GM12878 (cell line): ENCODE measurements around the gene CORO1C. TPM values are rescaled to one million over a fixed set of nuclear protein-coding genes. Genes with fewer than 3 reads are reported as not detected.

Source experiments
- ASH2L ChIP-seq: fragments of 300-600, 200-600 bp; sonication (generic); IDR thresholded peaks from 2 replicates; pipeline ENCODE4 v1.6.1; 2017; ENCODE audit warnings: low read depth, mild to moderate bottlenecking, borderline replicate concordance
- BCL11A ChIP-seq: IDR thresholded peaks from 2 replicates; pipeline ENCODE4 v1.6.1; 2011; ENCODE audit warnings: low read depth, low read length
- JUND ChIP-seq: IDR thresholded peaks from 2 replicates; pipeline ENCODE4 v1.6.1; 2012; ENCODE audit warnings: low read depth, mild to moderate bottlenecking, low read length, improper control_type of control experiment, moderate library complexity
- KLF5 ChIP-seq: fragments of 450-650 bp; IDR thresholded peaks from 2 replicates; pipeline ENCODE4 v1.6.1; 2014; ENCODE audit warnings: mild to moderate bottlenecking; ENCODE audit not compliant: partially characterized antibody
- MEF2B ChIP-seq: fragments of 450-650 bp; IDR thresholded peaks from 2 replicates; pipeline ENCODE4 v1.6.1; 2018; ENCODE audit warnings: mild to moderate bottlenecking, moderate library complexity; ENCODE audit not compliant: partially characterized antibody, poor library complexity, severe bottlenecking
- MTA2 ChIP-seq: fragments of 450-650 bp; IDR thresholded peaks from 2 replicates; pipeline ENCODE4 v1.6.1; 2016; ENCODE audit warnings: low read depth, mild to moderate bottlenecking, moderate library complexity
- MXI1 ChIP-seq: fragments of 150-350 bp; IDR thresholded peaks from 2 replicates; pipeline ENCODE4 v1.6.1; 2011; ENCODE audit warnings: low read depth, mild to moderate bottlenecking, inconsistent platforms, low read length, improper control_type of control experiment
- MYC ChIP-seq: IDR thresholded peaks from 2 replicates; pipeline ENCODE4 v1.6.1; 2011; ENCODE audit warnings: mild to moderate bottlenecking, low read length, moderate library complexity, inconsistent platforms; ENCODE audit not compliant: insufficient read depth, insufficient replicate concordance, insufficient read length, severe bottlenecking
- NFYA ChIP-seq: IDR thresholded peaks from 2 replicates; pipeline ENCODE4 v1.6.1; 2011; ENCODE audit warnings: low read depth, mild to moderate bottlenecking, low read length, improper control_type of control experiment, borderline replicate concordance
- NFYB ChIP-seq: IDR thresholded peaks from 2 replicates; pipeline ENCODE4 v1.6.1; 2011; ENCODE audit warnings: low read depth, mild to moderate bottlenecking, low read length, improper control_type of control experiment, moderate library complexity; ENCODE audit not compliant: insufficient read depth
- RAD21 ChIP-seq: IDR thresholded peaks from 2 replicates; pipeline ENCODE4 v1.6.1; 2011; ENCODE audit warnings: mild to moderate bottlenecking, low read depth, low read length, moderate library complexity; ENCODE audit not compliant: insufficient read depth
- SPI1 ChIP-seq: IDR thresholded peaks from 2 replicates; pipeline ENCODE4 v1.6.1; 2011; ENCODE audit warnings: low read depth, mild to moderate bottlenecking, low read length, moderate library complexity, borderline replicate concordance; ENCODE audit not compliant: insufficient read depth
- ZNF274 ChIP-seq: IDR thresholded peaks from one replicate; pipeline ENCODE4 v1.8.0; 2011; ENCODE audit not compliant: insufficient read length, insufficient read depth
- ZNF622 ChIP-seq: fragments of 450-650 bp; IDR thresholded peaks from 2 replicates; pipeline ENCODE4 v1.6.1; 2017; ENCODE audit warnings: mild to moderate bottlenecking, inconsistent platforms
- polyA plus RNA-seq, 11 experiments: library from polyadenylated mRNA; depleted of rRNA in 4 of 11; unstranded in 6 of 11; stranded (reverse) in 5 of 11; fragments of >200 nt; fragmentation: Nextera tagmentation in 4 of 11; fragmentation: Illumina TruSeq in 1 of 11; extraction: Ambion mirVana in 4 of 11; extraction: Trizol in 1 of 11; gene quantifications; 1 replicate in 1 of 11; 2 replicates in 10 of 11; pipeline versions ENCODE4 v1.2.1 to v1.2.3, GENCODE V29; 2011 to 2016; ENCODE audit warnings: inconsistent platforms in 2 of 11, missing spikeins in 2 of 11, low read depth in 1 of 11
- total RNA-seq, 4 experiments: library from RNA; depleted of rRNA in 3 of 4; stranded (reverse); fragments of >200 nt in 3 of 4; fragmentation: Illumina TruSeq in 1 of 4; extraction: Trizol in 1 of 4; gene quantifications; 2 replicates each; pipeline versions ENCODE4 v1.2.1 to v1.2.3, GENCODE V29; 2013 to 2021
- TF ChIP-seq, protein P1 (sequence below): IDR thresholded peaks from 2 replicates; pipeline ENCODE4 v1.6.1; 2011; ENCODE audit warnings: borderline replicate concordance, low read depth, mild to moderate bottlenecking, moderate library complexity, low read length; ENCODE audit not compliant: insufficient read depth, poor library complexity, severe bottlenecking
- TF ChIP-seq, protein P2 (sequence below): IDR thresholded peaks from 2 replicates; pipeline ENCODE4 v1.6.1; 2012; ENCODE audit warnings: mild to moderate bottlenecking, low read depth, low read length
- TF ChIP-seq, protein P3 (sequence below): fragments of 150-350 bp; IDR thresholded peaks from 2 replicates; pipeline ENCODE4 v1.6.1; 2016; ENCODE audit warnings: low read depth, low read length
- TF ChIP-seq, protein P4 (sequence below): IDR thresholded peaks from 2 replicates; pipeline ENCODE4 v1.6.1; 2011; ENCODE audit warnings: mild to moderate bottlenecking, low read depth, low read length, moderate library complexity; ENCODE audit not compliant: insufficient replicate concordance

Gene CORO1C
- total and polyA plus RNA-seq, 10 of the 15 experiments (the other 5 are each of a cell fraction or from before 2014, with no cell fraction given), result 52.7 to 254 (median 171) TPM

DNA sequence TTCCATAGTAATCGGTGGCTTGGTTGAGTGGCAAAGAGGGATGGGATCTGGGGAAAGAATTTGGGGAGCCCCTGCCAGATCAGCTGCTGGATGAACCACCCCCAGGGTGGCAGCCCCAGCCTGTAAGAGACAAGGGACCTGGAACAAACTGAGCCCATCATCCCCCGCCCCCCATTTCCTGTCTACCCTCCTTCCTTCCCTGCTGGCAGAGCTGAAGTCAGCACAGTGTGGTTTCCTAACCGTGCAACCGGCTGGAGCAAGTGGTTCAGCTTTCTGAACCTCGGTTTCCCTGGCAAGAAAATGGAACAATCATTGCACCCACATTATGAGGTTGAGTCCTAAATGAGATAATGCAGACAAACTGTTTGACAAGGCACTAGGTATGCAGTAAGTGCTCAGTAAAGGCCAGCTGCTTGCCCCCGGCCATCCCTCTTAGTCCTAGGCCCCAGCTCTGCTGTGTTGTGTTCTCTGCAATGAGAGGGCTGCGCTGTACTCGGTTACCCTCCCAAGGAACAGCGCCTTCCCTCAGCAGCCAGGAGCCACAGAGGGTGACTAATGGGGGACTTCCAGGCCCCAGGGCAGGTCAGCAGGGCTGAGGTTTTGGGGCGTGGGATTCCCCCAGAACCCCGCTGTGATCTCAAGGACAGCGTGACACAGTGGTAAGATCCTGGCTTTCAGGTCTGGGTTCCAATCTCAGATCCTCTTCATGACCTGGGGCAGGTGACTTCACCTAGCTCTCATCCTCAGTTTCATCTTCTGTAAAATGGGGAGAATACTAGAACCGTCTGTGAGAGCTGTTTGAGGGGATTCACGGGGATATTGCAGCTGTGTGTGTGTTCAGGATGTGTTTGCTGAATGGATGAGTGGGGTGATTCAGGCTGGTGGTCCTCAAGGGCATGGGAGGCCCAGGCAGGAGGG is 114.1 kb downstream of the CORO1C start (continued):
- TF ChIP-seq MXI1 (peak; percentile 75; the same call in 1 of the 2 replicates), MEF2B (peak; percentile 79), NFYA (no peak), ZNF274 (no peak), SPI1 (peak; percentile 82), JUND (no peak; the same call in 1 of the 2 replicates), KLF5 (peak; percentile 92), ASH2L (no peak; the same call in 1 of the 2 replicates), ZNF622 (no peak), RAD21 (peak; percentile 7; the same call in 1 of the 2 replicates), MYC (peak; percentile 48), BCL11A (peak; percentile 95), NFYB (no peak), MTA2 (peak; percentile 91)
- TF ChIP-seq, protein P1, sequence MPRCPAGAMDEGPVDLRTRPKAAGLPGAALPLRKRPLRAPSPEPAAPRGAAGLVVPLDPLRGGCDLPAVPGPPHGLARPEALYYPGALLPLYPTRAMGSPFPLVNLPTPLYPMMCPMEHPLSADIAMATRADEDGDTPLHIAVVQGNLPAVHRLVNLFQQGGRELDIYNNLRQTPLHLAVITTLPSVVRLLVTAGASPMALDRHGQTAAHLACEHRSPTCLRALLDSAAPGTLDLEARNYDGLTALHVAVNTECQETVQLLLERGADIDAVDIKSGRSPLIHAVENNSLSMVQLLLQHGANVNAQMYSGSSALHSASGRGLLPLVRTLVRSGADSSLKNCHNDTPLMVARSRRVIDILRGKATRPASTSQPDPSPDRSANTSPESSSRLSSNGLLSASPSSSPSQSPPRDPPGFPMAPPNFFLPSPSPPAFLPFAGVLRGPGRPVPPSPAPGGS, result peak; percentile 93
- TF ChIP-seq, protein P2, sequence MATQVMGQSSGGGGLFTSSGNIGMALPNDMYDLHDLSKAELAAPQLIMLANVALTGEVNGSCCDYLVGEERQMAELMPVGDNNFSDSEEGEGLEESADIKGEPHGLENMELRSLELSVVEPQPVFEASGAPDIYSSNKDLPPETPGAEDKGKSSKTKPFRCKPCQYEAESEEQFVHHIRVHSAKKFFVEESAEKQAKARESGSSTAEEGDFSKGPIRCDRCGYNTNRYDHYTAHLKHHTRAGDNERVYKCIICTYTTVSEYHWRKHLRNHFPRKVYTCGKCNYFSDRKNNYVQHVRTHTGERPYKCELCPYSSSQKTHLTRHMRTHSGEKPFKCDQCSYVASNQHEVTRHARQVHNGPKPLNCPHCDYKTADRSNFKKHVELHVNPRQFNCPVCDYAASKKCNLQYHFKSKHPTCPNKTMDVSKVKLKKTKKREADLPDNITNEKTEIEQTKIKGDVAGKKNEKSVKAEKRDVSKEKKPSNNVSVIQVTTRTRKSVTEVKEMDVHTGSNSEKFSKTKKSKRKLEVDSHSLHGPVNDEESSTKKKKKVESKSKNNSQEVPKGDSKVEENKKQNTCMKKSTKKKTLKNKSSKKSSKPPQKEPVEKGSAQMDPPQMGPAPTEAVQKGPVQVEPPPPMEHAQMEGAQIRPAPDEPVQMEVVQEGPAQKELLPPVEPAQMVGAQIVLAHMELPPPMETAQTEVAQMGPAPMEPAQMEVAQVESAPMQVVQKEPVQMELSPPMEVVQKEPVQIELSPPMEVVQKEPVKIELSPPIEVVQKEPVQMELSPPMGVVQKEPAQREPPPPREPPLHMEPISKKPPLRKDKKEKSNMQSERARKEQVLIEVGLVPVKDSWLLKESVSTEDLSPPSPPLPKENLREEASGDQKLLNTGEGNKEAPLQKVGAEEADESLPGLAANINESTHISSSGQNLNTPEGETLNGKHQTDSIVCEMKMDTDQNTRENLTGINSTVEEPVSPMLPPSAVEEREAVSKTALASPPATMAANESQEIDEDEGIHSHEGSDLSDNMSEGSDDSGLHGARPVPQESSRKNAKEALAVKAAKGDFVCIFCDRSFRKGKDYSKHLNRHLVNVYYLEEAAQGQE, result no peak
- TF ChIP-seq, protein P3, sequence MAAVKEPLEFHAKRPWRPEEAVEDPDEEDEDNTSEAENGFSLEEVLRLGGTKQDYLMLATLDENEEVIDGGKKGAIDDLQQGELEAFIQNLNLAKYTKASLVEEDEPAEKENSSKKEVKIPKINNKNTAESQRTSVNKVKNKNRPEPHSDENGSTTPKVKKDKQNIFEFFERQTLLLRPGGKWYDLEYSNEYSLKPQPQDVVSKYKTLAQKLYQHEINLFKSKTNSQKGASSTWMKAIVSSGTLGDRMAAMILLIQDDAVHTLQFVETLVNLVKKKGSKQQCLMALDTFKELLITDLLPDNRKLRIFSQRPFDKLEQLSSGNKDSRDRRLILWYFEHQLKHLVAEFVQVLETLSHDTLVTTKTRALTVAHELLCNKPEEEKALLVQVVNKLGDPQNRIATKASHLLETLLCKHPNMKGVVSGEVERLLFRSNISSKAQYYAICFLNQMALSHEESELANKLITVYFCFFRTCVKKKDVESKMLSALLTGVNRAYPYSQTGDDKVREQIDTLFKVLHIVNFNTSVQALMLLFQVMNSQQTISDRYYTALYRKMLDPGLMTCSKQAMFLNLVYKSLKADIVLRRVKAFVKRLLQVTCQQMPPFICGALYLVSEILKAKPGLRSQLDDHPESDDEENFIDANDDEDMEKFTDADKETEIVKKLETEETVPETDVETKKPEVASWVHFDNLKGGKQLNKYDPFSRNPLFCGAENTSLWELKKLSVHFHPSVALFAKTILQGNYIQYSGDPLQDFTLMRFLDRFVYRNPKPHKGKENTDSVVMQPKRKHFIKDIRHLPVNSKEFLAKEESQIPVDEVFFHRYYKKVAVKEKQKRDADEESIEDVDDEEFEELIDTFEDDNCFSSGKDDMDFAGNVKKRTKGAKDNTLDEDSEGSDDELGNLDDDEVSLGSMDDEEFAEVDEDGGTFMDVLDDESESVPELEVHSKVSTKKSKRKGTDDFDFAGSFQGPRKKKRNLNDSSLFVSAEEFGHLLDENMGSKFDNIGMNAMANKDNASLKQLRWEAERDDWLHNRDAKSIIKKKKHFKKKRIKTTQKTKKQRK, result no peak
- TF ChIP-seq, protein P4, sequence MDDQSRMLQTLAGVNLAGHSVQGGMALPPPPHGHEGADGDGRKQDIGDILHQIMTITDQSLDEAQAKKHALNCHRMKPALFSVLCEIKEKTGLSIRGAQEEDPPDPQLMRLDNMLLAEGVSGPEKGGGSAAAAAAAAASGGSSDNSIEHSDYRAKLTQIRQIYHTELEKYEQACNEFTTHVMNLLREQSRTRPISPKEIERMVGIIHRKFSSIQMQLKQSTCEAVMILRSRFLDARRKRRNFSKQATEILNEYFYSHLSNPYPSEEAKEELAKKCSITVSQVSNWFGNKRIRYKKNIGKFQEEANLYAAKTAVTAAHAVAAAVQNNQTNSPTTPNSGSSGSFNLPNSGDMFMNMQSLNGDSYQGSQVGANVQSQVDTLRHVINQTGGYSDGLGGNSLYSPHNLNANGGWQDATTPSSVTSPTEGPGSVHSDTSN, result no peak
